Epithelial cell of proximal tubule (primary cell): ENCODE measurements around the gene NFATC3. TPM values are rescaled to one million over a fixed set of nuclear protein-coding genes. Genes with fewer than 3 reads are reported as not detected.

Source experiments
- DNase-seq: peaks from one replicate; pipeline ENCODE4 v3.0.0-alpha.2; 2011; ENCODE audit warnings: low read depth
- H3K4me3 ChIP-seq: 2 replicates; pipeline ENCODE4 v1.5.1; 2011; ENCODE audit warnings: low read depth, mild to moderate bottlenecking, low read length
- CTCF ChIP-seq: conservative IDR thresholded peaks from 2 replicates; pipeline ENCODE4 v1.5.1; 2012; ENCODE audit warnings: low read depth, mild to moderate bottlenecking, low read length
- total RNA-seq: library from RNA; depleted of rRNA; stranded (reverse); fragments of >200 nt; gene quantifications from 2 replicates; pipeline ENCODE4 v1.2.3, GENCODE V29; 2015

Gene NFATC3
- total RNA-seq, 1 donor from 2014 or later = 24.7 TPM

- peak overlapping the region; percentile 65 for H3K4me3 ChIP-seq
- peak; percentile 44 for DNase-seq
- TF ChIP-seq CTCF = no peak
Observed at GRCh38 chr16:68265078-68265920, 180.1 kb downstream of the NFATC3 start.

- no peak for TF ChIP-seq CTCF
- no peak for DNase-seq
- no peak overlapping the region for H3K4me3 ChIP-seq
Observed at GRCh38 chr16:68267612-68268405, 182.6 kb downstream of the NFATC3 start.

GRCh38 chr16:68269793-68270192, 184.6 kb downstream of the NFATC3 start:
- DNase-seq = no peak
- TF ChIP-seq CTCF = no peak
- H3K4me3 ChIP-seq = no peak overlapping the region

GRCh38 chr16:68270353-68270752, 185.2 kb downstream of the NFATC3 start:
- no peak for TF ChIP-seq CTCF
- no peak for DNase-seq
- no peak overlapping the region for H3K4me3 ChIP-seq

- no peak for DNase-seq
- no peak for TF ChIP-seq CTCF
- H3K4me3 ChIP-seq = no peak overlapping the region
Observed at GRCh38 chr16:68272507-68273209, 187.5 kb downstream of the NFATC3 start.

GRCh38 chr16:68273459-68273858, 188.3 kb downstream of the NFATC3 start:
- TF ChIP-seq CTCF = no peak
- H3K4me3 ChIP-seq = no peak overlapping the region
- DNase-seq = no peak
